SKM-1 treated with dmso at 0.1 percent for 144 hours (cell line): ENCODE data around the gene OAT.
"Not testable (repeated sequence)": the region's sequence is repeated elsewhere in the genome, so short reads cannot be mapped to it uniquely, and the experiment has no call there.

Experiments used
- DNase-seq: peaks from one replicate; lab custom pipeline; 2025; ENCODE audit not compliant: unreplicated experiment; lab: John Stamatoyannopoulos, UW

Gene OAT

DNA sequence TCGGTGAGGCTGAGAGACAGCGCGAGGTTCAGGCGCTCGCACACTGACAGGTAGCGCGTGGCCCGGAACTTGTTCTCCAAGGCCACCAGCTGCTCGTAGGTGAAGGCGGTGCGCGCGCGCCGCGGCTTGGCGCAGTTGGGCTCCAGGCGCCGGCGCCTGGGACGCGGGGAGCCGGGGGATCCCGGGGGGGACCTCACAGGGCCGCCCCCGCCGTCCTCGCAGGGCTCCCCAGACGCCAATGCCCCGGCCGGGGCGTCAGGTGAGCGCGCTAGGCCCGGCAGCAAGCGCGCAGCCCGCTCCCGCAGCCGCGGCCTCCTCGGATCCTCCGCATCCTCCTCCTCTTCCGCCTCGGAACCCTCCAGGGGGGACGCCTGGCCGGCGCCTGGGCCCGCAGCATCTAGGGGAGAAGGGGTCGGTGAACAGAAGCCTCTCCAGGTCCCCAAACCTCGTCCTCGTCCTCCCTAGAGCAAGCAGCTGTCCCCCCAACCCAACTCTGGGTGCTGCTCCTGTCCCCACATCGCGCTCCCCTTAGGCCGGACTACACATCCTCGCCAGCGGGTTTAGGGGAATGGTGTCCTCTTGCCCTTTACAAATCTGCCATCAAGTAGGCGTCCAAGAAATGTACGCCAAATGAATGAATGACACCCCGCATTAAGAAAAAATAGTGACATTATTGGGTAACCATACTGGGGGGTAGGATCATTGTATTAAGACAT is 29.2 kb upstream of the OAT start:
- DNase-seq = no peak

DNA sequence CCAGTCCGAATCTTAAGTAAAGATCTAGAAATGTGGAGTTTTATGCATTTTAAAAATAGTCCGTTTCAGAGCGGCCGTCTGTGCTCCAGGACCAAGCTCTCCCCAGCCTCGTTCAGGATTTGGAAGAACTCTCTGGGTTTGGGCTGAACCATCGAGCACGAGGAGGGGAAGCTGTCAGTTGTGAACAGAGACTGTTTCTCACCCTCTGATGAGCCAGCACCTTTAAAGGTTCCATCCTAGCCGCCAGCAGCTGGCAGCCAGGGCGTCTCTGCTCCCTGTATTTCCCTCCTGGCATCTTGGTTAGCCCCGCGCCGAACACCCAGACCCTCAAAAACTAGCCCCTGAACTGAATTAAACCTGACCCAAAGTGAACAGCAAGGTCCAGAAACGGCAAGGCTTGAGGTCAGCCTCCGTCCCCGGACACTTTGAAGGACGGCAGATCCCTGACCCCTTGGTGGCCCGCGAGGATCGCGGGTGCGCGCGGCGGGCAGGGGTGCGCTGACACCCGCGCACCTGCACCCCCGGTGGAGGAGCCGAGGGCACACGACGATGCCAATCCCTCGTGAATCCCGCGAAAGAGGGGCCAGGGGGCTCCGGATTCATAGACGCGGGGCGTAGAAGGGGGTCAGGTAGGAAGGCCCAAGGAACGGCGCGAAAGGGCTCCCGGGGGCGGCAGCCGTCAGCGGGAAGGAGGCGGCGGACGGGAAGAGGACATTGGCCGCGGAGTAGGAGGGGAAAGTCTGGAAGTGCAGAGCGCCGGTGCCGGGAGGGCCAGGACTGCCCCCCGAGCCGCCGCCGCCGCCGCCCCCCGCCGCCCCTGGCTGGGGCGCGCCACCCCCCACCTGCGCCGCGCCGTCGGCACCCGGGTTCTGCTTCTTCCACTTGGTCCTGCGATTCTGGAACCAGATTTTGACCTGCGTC is 28.4 kb upstream of the OAT start:
- DNase-seq = no peak

DNA sequence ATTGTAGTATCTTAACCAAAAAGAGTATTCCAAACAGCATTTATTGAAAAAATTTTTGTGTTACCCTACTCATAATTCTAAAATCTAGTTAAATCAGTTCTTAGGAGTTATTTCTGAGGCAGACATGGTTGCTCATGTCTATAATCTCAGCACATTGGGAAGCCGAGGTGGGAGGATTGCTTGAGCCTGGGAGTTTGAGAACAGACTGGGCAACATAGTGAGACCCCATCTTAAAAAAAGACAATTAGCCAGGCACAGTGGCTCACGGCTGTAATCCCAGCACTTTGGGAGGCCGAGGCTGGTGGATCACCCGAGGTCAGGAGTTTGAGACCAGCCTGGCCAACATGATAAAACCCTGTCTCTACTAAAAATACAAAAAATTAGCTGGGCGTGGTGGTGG is 23.0 kb upstream of the OAT start:
- DNase-seq = not testable (repeated sequence)

DNA sequence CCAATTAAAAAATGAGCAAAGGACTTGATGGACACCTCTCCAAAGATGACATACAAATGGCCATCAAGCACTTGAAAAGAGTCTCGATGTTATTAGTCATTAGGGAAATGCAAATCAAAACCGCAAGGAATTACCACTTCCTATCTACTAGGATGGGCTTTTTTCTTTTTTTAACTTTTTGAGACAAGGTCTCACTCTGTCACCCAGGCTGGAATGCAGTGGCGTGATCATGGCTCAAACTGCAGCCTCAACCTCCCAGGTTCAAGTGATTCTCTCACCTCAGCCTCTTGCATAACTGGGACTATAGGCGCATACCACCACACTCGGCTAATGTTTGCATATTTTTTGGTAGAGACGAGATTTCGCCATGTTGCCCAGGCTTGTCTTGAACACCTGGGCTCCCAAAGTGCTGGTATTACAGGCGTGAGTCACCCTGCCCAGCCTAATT is 17.5 kb upstream of the OAT start:
- DNase-seq = no peak

DNA sequence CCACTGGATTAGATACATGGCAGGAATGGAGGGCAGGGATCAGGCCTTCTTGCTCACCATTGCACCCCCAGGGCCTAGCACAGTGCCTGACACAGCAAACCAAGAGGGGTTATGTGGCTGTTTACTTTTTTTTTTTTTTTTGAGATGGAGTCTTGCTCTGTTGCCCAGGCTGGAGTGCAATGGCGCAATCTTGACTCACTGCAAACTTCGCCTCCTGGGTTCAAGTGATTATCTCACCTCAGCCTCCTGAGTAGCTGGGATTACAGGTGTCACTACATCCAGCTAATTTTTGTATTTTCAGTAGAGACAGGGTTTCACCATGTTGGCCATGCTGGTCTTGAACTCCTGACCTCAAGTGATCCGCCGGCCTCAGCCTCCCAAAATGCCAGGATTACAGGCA is 17.0 kb upstream of the OAT start:
- not testable (repeated sequence) for DNase-seq

DNA sequence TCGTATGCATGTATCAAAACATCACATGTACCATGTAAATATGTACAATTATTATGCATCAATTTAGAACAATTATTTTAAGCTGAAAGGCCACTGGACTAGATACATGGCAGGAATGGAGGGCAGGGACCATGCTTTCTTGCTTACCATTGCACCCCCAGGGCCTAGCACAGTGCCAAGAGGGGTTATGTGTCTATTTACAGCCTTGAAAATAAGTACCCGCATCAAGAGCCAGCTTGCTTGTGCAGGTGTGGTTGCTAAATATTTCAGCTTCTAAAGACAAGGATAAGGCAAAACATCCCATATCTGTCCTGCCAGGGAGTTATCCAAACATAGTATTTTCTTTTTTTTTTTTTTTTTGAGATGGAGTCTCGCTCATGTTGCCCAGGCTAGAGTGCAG is 14.7 kb upstream of the OAT start:
- no peak for DNase-seq

DNA sequence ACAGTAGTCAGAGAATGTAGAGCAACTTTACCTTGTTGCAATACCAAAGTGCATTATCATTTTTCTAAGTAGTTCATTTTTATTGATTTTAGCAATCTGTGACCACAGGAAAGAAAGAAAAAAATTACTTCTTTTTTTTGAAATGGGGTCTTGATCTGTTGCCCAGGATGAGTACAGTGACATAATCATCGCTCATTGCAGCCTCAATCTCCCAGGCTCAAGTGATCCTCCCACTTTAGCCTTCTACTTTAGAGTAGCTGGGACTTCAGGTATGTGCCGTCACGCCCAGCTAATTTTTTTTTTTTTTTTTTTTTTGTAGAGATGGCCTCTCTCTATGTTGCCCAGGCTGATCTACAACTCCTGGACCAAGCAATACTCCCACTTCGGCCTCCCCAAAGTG is 11.4 kb upstream of the OAT start:
- DNase-seq = no peak

DNA sequence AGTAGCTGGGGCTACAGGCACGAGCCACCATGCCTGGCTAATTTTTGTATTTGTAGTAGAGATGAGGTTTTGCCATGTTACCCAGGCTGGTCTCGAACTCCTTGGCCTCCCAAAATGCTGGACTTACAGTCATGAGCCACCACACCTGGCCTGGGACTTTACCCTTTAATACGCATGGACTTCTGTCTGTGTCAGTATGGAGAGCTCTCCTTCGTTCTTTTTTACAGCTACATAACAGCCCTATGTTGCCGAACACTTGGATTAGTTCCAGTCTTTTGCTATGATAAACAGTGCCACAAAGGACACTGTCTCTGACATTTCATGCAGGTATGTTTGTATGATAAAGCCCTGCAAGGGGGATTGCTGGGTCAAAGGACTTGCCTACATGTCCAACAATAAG is 10.9 kb upstream of the OAT start:
- DNase-seq = no peak

DNA sequence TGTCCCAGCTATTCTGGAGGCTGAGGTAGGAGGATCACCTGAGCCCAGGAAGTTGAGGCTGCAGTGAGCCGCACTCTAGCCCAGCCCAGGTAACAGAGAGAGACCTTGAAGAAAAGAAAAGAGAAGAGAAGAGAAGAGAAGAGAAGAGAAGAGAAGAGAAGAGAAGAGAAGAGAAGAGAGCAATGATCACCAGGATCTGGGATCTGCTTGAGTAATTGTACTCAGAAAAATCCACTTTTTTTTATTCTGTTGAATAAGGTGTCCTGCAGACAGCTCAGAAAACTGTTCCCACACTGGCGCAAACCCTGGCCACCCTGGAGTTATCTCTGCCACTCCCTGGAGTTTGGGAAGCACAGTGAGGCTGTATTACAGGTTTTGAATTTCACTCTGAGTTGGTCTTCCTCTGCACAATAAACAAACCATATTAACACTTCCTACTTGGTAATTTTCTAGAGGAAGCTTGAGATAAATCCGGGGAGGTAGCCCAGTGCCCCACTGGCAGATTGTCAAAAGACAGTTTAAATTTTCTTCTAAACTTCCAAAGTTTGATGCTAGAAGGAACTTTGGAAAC is 9.6 kb upstream of the OAT start:
- no peak for DNase-seq

DNA sequence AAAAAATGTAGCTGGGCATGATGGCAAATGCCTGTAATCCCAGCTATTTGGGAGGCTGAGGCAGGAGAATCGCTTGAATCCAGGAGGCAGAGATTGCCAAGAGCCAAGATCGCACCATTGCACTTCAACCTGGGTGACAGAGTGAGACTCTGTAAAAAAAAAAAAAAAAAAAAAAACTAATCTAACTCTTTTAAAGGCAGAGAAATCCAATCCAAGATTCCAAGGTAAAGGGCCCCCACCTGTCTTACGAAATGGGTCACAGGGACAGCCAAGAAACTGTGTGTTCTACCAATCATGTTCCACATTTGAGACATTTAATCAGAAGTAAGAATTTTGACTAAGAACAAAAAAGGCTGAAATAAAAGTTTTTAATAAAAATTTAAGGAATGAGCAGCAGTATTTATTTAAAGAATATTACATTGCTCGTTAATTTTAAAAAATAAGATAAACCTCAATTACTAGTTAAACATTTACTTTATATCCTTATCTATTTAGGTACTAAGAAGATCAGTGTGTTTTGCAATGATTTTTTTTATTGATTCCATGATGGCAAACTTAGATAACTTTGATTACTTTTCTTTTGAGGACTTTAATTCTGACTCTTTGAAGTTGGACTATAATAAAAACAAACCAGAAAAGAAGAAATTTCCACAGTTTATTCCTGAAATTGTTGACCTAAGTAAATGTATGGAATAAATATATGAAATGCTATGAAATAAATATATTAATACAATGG is 6.7 kb upstream of the OAT start:
- no peak for DNase-seq

DNA sequence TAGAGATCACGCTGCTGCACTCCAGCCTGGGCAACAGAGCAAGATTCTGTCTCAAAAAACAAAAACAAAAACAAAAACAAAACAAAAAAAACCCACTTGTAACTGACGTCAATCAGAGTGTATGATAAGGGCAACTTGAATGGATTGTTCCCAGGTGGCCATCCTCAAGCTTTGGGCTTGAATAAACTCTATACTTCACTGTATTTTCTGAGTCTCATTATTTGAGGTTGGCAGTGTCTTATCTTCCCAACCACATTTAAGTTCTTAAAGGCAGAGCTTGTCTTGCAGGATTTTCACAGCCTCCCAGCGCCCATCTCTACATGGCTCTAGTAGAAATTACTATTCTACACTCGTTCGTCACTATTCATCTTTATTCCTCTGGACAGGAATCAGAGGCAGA is 5.1 kb upstream of the OAT start:
- DNase-seq = no peak

DNA sequence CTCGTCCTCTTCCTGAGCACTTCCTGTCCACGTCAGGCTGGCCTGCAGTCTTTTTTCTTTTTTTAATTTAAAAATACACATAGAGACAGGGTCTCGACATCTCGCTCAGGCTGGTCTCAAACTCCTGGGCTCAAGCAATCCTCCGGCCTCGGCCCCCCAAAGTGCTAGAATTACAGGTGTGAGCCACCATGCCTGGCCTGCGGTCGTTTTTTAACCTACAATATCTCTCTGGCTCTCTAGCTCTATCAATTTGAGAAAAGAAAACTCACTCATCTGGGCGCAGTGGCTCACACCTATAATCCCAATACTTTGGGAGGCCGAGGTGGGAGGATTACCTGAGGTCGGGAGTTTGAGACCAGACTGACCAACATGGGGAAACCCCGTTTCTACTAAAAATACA is 4.0 kb upstream of the OAT start:
- no peak for DNase-seq

DNA sequence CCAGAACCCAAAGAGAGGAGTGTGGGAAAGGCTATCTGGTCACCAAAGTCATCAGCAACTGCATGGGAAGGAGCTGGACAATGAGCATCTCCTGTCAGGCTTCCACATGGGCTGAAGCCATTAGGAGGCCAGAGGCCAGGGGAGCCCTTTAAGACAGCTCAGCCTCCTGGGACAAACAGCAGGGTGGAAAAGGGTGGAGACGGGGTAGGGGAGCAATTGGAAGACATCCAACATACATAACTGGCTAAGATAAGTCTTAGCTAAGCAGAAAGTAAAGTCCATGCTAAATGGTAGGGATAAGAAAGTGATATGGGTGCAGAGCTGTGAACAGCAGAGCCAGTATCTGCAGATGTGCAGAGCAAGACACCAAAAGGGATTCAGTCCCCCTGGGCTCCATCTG is 1.5 kb upstream of the OAT start:
- no peak for DNase-seq

DNA sequence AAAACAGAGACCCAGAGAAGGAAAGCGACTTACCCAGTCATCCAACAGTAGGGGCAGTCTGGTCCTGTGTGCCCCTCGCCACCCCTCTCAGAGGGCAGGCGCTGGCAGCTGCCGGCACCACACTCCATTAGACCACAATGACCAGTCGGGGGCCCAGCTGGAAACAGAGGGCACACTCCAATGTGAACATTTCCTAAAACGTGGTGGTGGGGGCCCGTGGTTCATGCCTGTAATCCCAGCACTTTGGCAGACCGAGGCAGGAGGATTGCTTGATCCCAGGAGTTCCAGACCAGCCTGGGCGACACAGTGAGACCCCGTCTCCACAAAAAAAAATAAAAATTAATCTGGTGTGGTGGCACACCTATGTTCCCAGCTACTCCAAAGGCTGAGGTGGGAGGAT is 912 bp upstream of the OAT start:
- no peak for DNase-seq

DNA sequence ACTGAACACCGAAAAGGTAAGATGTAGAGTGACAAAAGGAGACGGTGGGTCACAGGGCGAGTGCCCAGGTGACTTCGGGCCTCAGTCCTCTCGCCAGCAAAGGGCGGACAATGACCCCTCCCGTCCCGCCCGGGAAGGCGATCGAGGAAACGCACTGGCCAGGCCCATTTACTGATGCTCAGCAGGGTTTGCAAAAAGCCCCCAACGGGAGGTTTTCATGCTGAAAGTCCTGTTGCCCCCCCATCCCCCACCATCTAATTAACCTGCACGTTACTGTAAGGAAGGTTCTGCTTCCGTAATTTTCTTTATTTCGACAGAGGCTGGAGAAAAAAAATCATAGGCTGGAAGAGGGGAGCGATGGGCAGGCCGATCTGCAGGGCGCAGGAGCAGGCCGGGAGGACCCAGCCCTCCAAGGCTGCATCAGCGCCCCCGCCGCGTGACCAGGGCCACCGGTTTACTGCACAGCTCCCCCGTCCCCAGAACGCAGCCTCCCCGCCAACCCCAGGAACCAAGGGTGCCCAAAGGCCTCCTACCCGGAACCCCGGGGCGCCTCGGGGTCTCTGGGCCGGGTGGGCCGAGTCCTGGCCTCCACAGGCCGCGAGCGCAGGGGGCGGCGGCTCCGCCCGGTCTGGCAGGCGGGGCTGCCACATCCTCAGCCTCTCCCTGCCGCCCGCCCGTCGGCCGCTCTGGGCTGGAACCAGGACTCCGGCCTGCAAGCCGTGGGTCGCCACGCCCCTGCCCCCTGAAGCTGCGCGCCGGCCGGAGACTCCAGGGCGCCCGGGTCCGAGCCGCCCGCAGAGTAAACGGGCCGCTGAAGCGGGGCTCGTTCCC is 613 bp downstream of the OAT start:
- DNase-seq = peak; percentile 13

DNA sequence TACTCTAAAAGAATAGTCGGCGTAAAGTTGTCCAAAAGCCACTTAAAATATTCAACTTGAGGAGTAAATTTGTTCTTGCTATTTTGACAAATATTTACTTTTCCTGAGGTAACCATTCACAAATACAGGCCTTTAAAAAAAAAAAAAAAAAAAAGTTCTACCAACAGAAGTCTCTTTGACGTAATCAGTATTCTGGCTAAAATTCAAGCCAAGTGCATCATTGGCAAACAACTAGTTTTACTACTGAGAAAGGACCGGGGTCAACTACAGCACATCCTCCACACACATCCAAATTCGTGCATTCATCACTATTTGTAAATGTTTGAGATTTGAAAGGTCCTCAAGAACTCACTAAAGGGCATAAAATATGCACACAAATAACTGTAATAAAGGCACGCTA is 2.0 kb downstream of the OAT start:
- DNase-seq = no peak

DNA sequence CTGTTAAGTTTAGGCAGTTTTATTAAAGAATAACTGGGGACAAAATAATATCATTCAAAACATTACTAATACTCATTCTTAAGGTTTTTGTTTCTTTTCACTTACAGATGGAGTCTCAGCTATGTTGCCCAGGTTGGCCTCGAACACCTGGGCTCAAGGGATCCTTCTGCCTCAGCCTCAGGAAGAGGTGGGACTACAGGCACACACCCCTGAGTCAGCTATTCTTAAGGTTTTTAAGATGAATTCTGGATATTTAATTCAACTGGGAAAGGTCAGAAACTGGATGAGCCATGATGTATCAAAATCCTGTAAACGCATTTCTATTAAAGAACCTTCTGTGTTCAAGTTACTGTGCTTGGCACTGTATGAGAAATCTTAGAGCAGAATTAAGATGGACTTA is 3.5 kb downstream of the OAT start:
- DNase-seq = no peak

DNA sequence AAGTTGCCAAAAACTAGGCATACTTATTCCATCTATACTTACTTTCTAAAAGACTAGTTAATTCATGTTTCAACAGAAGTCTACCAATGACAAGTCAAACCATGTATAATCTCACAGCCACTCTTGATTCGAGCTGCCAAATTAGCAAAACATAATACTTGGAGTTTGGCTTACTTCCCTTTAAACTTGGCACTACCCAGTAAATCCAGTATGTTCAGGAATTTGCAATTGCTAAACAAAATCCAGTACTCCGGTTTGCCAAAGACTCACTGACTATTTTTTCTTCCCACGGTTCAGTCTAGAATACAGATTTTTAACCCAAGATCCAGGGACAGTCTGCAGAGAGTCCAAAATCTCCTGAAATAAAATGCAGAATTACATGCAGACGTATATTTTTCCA is 4.6 kb downstream of the OAT start:
- DNase-seq = no peak

DNA sequence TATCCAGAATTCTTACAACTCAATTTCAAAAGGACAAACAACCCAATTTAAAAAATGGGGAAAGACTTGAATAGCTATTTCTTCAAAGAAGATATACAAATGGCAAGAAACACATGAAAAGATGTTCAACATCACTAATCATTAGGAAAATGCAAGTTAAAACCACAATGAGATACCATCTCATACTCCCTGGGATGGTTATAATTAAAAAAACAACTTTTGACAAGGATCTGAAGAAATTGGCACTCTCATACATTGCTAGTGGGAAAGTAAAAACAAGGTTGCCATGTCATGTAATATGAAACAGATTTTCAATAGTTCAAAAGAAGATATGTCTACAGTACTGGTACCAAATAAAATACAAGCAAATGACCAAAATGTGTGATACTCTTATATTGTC is 9.0 kb downstream of the OAT start:
- no peak for DNase-seq

DNA sequence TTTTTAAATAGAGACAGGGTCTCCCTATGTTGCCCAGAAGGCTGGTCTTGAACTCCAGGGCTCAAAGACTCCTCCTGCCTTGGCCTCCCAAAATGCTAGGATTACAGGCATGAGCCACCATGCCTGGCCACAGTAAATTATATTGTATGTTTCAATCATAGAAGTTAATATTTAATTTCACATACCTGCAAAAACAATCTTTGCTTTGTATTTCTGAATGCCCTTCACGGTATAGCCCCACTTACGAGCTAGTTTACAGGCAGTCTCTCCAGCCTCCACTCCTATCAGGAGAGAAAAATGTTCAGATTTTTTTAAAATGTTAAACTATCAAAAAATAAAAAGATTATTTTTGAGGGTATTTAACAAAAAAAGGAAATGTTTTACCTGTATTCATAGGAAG is 10.4 kb downstream of the OAT start:
- DNase-seq = no peak

DNA sequence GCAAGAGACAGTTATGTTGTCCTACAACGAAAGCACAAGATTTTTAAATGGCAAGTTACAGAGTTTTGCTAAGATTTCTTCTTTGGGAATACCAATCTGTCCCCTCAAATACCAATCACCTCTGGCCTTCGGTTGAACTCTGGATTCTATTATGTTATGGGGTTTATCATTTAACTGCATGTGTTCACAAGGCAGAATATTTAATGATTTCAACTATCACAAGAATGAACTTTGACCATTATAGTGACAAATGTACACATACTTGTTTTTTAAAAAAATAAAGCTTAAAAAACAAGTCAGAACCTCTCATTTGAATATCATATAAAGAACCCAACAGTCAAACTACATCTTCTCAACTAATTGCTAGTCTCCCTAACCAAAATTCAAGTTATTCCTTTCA is 11.3 kb downstream of the OAT start:
- DNase-seq = no peak
